SHP77 treated with DMSO at 0.1 percent for 48 hours (cell line): Measurements from ENCODE around the gene TPBGL.

ENCODE experiments used
- DNase-seq: peaks from one replicate; lab custom pipeline; 2025; lab: John Stamatoyannopoulos, UW

Gene TPBGL

DNA sequence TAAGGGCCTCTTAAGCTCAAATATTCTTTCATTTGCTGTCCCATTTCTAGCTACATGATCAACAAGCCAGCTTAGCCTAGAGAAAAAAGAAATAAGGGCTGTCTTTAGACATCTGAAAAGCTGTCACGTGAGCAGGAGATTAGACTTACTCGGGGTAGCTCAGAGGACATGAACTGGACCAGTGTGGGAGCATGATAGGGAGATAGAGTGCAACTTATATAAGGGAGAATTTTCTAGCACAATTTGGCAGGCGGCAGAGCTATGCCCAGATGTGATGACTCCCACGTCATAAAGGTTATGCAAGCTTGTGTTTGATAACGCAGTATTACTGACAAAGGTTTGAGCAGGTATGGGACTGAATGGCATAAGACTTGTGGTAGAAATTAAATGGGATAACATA lies 28.2 kb upstream of the TPBGL start:
- DNase-seq, result no peak

- DNase-seq, result no peak
Observed at GRCh38 chr11:75214411-75214821, 26.2 kb upstream of the TPBGL start.

- no peak for DNase-seq
Observed at GRCh38 chr11:75214843-75215242, 25.7 kb upstream of the TPBGL start.

DNA sequence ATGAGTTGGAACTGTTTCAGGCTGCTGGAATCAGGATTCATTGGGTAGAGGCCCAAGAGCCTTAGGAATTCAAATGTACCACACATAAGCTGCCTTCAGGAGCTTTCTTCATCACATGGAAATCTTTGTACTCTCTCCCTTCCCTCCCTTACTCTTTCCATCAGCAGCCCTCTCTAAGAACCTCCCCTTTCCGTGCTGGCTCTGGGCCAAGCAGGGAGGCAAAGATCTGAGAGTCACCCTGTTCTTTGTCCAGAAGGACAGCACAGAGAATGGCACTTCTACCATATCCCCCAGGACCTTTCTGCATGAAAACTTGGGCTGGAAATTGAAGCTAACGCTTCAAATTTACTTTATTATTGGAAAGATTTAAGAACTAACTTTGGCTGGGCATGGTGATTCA lies 20.7 kb upstream of the TPBGL start:
- DNase-seq, result no peak

- DNase-seq, result no peak
Observed at GRCh38 chr11:75223954-75224643, 16.5 kb upstream of the TPBGL start.

DNA sequence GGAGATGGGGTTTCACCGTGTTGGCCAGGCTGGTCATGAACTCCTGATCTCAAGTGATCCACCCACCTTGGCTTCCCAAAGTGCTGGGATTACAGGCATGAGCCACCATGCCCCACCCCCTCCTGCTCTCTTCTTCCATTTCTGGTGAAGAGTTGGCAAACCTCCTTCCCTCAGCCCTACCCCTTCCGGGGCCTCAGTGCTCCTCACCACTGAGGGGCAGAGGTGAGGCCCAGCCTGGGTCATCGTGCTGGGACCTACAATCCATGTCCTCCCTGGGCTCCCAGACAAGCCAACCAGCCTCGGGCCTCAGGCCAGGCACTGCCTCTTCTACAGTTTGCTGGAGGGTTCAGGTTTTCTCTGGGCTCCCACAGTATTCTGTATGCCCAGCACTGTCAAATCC lies 14.8 kb upstream of the TPBGL start:
- DNase-seq, result no peak

GRCh38 chr11:75229466-75229865 lies 11.1 kb upstream of the TPBGL start:
- no peak for DNase-seq

DNA sequence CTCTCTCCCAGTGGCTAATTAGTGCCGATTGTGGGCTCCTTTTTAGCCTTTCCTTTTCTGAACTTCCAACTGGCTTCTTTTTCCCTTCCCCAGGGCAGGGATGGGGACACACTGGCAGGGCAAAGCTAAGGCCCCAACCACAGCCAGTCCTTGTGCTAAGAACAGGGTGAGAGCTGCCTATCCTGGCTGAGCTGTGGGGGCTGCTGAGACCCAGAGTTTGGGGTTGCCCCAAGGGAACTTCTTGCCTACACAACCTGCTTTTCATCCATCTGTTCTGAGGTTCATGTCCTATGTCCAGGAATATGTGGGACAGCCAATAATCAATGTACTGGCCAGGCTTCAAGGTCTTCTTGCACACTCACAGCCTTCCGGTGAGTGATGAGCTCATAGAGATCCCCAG lies 10.0 kb upstream of the TPBGL start:
- no peak for DNase-seq

DNA sequence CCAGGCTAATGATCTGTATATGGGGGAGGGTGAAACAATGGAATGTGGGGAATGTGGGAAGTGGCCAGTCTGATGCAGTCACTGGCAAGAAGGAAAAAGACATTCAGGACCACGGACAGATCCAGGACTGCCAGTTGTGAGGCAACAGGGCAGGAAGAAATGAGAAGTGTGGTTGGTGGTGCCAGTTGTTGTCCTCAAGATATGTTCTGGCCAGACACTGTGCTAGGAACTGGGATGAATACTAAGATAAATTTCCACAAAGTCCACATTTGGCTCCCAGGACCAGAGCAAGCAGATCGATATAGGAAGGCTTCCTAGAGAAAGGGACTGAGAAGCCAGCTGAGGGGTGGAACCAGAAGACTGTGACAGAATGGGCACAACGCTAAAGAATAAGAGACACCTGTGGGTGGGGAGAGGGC lies 6.8 kb upstream of the TPBGL start:
- no peak for DNase-seq

- no peak for DNase-seq
Observed at GRCh38 chr11:75236062-75236461, 4.5 kb upstream of the TPBGL start.

DNA sequence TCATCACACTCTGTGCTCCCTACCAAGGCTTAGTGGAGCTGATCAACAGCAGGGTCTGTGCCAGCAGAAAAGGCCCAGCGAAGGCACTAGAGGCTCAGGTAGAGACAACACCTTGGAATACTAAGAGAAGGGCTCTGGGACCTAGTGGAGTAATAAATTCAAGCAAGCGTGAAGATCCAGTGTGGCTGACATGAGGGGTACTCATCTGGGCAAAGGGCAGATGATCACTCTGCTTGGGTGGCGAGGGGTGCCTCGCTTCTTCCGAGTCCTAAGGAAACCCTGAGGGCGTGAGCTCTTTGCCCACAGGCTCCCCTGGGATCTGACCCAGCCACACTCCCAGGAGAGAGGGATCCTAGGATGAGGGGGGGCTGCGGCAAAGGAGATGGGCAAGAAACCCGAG lies 3.5 kb upstream of the TPBGL start:
- DNase-seq, result no peak

- no peak for DNase-seq
Observed at GRCh38 chr11:75238595-75239440, 1.8 kb upstream of the TPBGL start.

DNA sequence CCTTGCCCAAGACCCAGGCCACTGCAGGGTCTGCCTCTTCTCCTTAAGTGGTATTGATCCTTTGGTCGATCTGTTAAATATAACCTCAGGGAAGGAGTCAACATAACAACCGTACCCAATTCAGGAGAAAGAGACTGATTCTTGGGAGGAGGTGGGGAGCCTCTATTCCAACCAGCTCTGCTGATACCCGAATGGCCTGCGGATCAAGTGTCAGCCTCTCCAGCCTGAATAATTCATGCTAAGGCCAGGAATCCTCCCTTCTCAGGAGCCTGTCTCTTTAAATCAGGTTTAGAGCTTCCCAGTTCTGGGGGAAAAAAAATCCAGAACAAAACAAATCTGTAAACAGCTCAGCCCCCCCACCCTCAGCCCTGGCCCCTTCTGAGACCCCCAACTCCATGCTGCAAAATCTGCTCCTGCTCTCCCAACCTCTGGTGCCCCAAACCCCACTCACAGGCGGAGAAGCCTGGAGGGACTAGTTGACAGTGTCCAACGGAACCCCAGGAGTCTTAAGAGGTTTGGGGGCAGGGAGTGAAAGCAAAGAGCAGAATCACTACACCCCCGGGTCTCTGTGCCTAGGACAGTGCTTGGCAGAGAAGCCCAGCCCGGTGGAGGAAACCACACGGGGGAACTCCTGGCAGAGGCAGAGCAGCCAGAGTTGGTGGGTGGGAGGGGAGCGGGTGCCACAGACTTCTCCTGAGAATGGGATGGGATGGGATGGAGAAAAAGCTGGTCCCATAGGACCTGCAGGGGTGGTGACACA lies 863 bp upstream of the TPBGL start:
- DNase-seq, result no peak

DNA sequence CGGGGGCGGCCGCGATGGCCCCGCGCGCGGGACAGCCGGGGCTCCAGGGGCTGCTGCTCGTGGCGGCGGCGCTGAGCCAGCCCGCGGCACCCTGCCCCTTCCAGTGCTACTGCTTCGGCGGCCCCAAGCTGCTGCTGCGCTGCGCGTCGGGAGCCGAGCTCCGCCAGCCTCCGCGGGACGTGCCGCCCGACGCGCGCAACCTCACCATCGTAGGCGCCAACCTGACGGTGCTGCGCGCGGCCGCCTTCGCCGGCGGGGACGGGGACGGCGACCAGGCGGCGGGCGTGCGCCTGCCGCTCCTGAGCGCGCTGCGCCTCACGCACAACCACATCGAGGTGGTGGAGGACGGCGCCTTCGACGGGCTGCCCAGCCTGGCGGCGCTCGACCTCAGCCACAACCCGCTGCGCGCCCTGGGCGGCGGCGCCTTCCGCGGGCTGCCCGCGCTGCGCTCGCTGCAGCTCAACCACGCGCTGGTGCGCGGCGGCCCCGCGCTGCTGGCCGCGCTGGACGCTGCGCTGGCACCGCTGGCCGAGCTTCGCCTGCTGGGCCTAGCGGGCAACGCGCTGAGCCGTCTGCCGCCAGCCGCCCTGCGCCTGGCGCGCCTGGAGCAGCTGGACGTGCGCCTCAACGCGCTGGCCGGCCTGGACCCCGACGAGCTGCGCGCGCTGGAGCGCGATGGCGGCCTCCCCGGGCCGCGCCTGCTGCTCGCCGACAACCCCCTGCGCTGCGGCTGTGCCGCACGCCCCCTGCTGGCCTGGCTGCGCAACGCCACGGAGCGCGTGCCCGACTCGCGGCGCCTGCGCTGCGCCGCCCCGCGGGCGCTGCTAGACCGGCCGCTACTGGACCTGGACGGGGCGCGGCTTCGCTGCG lies 697 bp downstream of the TPBGL start:
- DNase-seq, result peak; percentile 55

- no peak for DNase-seq
Observed at GRCh38 chr11:75241906-75242644, 1.5 kb downstream of the TPBGL start.

DNA sequence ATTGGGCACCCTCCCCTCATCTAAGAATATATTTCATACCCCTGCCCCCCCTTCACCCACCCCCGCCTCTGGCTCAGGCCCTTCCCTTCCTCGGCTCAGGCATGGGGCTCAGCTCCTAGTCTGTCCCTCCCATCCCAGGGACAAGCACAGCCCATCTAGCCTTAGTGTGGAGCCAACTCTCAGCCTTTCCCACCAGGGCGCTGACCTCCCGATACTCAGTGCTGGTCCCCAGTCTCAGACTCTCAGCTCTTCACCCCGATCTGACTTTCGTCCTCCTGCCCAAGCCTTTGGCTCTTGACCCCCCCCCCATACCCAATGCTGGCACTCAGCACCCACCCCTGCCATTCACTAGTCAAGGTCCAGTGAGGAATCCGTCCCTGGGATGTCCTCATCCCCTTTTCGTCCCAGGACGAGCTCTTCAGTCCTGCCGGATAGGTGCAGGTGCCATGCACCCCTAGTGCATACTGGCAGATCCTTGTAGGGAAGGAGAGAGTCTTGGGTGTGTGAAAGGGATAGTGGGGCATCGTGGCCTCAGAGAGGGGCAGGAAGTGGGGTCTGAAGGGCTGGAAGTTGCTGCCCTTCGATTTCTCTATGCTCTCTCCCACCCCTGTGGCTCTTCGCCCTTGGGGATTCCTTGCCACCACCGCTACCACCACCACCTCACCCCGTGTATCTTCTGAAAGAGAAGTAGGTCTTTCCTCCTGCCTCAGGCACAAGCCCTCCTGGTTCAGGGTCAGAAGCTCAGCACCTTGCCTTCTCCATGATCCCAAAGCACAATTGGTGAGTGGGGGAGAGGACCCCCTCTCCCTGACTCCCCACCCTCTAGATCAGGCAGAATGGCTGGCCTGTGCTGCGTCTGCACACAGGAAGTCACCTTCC lies 2.4 kb downstream of the TPBGL start:
- DNase-seq, result no peak

DNA sequence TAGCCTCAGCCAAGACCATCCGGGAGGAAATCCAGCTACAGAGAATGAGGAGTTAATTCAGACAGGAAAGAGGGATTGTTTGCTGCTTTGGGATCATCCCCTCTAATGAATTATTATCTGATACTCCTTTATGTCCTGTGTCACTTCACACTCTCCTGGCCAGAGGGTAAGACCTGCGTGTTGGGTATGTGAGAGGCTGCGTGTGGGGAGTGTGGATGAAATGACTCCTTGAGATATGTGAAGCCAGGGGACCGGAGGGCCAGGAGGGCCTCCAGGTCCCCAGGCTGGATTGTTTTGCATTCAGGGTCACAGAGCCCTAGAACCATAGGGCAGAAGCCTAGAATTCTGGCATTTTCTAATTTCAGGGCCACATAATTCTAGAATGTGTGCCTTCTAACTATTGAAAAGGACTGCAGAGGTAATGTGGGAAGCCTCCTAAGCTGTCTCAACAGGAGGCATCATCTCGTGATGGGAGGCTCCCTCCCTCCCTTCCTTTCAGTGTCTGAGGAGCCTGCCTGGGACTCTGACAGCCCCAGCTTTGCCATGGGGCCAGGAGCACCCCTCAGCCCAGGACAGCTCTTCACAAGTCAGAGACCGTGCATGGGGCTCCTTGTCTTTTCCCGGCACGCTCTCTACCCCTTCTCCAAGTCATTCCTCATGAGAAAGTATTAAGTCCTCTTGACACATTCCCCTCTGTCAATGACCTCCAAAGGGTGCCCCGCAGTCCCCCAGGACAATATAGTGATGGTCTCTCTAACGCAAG lies 3.7 kb downstream of the TPBGL start:
- no peak for DNase-seq

GRCh38 chr11:75245356-75246005 lies 4.9 kb downstream of the TPBGL start:
- no peak for DNase-seq
